Sigmoid colon (tissue), 7 donors: ENCODE measurements around the gene EPHB1. TPM values are rescaled to one million over a fixed set of nuclear protein-coding genes. Genes with fewer than 3 reads are reported as not detected.
"Not testable (repeated sequence)": the region's sequence is repeated elsewhere in the genome, so short reads cannot be mapped to it uniquely, and the experiment has no call there.

Experiments
- DNase-seq: peaks from one replicate; pipeline ENCODE4 v3.0.0-alpha.2; 2019
- H3K27ac ChIP-seq, 4 donors: fragments of 200-600 bp; sonication (generic); one replicate each; pipeline ENCODE4 v1.5.1; 2016 to 2019; ENCODE audit warnings: mild to moderate bottlenecking in 1 of 4
- H3K27me3 ChIP-seq, 3 donors: fragments of 200-600 bp; sonication (generic); one replicate each; pipeline ENCODE4 v1.5.1; 2019; ENCODE audit warnings: mild to moderate bottlenecking in 1 of 3
- H3K36me3 ChIP-seq, 4 donors: fragments of 200-600 bp; sonication (generic); one replicate each; pipeline ENCODE4 v1.5.1; 2016 to 2019
- H3K4me1 ChIP-seq, 4 donors: fragments of 200-600 bp; sonication (generic); one replicate each; pipeline ENCODE4 v1.5.1; 2017 to 2019
- H3K4me3 ChIP-seq, 4 donors: fragments of 200-600 bp; sonication (generic); one replicate each; pipeline ENCODE4 v1.5.1; 2017 to 2019; ENCODE audit warnings: mild to moderate bottlenecking in 2 of 4, moderate library complexity in 1 of 4
- H3K9me3 ChIP-seq, 4 donors: fragments of 200-600 bp in 3 of 4; sonication (generic) in 3 of 4; one replicate each; pipeline versions ENCODE4 v1.5.1 to v1.6.1; 2013 to 2019
- EP300 ChIP-seq, 4 donors: sonication (generic); formaldehyde crosslinking; IDR thresholded peaks; one replicate each; pipeline ENCODE4 v1.6.1; 2017; ENCODE audit warnings: antibody characterized with exemption in 4 of 4
- POLR2A ChIP-seq, 2 donors: fragments of 450-650 bp; IDR thresholded peaks; one replicate each; pipeline ENCODE4 v1.6.1; 2016; ENCODE audit warnings: antibody characterized with exemption in 2 of 2, mild to moderate bottlenecking in 2 of 2, moderate library complexity in 2 of 2
- POLR2AphosphoS5 ChIP-seq, 4 donors: sonication (generic); formaldehyde crosslinking; IDR thresholded peaks; one replicate each; pipeline ENCODE4 v1.6.1; 2017; ENCODE audit warnings: antibody characterized with exemption in 4 of 4
- WGBS, 2 donors: extraction: QIAGEN DNeasy Blood & Tissue Kit; methylation state at CpG; one replicate each; pipeline ENCODE4 v1.1.7; 2013; 5-methylcytosine and 5-hydroxymethylcytosine counted together
- intact Hi-C: fragments of 100-400 bp; cut with DNase I; formaldehyde crosslinking; loops from one replicate; pipeline ENCODE4 v1.15.1; 2023
- polyA plus RNA-seq, 3 donors: library from polyadenylated mRNA; stranded (reverse); fragments of 200-250 nt; gene quantifications; one replicate each; pipeline ENCODE4 v1.2.3, GENCODE V29; 2013
- total RNA-seq, 4 donors: library from RNA; depleted of rRNA; stranded (reverse); fragments of >200 nt; gene quantifications; one replicate each; pipeline ENCODE4 v1.1.0, GENCODE V29; 2016
- TF ChIP-seq, protein P1 (sequence below), 4 experiments: fragments of 450-650 bp in 3 of 4; fragments of 200-600 bp in 1 of 4; IDR thresholded peaks; one replicate each; pipeline ENCODE4 v1.5.1; 2016 to 2019; ENCODE audit warnings: antibody characterized with exemption in 4 of 4, mild to moderate bottlenecking in 3 of 4, moderate library complexity in 2 of 4
- donor health status: healthy with polysubstance abuse.
- donor health status: Bipolar disorder and iron deficiency.
- donor health status: healthy.

The EPHB1 gene
- total and polyA plus RNA-seq, 7 donors = 0.29 to 17.3 (median 3.6) TPM; not detected in 2

DNA sequence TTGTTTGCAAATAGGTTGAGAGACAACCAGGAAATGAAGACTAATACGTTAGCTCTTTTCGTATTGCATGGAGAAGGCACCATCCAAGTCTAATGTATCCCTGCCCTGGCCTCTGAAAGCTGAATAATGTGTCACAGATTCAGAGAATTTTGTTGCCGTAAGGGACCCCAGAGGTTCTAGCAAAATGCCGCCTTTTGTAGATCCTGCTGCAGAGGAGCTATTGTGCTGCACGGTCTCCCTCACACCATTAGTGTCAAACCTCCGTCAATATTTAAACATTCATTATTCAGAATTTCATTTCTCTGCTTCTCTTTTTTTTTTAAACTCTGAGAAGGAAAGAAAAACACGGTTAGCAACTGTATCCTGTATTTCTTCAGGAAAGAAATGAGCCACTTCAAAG lies 238.7 kb downstream of the EPHB1 start:
- no peaks in the 10 kb centered on the region for H3K4me1 ChIP-seq

DNA sequence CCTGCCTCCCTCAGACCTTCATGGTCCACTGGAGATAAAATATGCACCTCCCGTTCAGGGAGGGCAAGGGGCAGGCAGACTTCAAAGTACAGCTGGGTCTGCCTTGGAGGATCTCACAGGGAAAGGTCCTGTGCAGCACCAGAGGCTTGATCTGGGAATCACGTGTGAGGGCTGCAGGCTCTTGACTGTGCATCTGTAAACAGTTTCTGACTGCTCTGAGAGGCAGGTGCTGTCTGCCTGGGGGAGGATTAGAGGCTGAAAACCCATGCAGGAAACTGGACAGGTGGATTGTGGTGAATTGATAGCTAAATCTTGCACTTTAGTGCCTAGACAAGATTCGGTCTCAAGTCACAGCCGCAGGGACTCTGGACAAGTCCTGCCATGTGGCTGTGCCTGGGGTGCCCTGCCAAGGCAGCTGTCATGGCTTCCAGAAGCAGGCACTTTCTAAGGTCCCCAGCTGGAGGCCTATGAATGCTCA lies 239.3 kb downstream of the EPHB1 start:
- Histone ChIP-seq H3K36me3 (no peaks in the 10 kb centered on the region), H3K9me3 (no peaks in the 10 kb centered on the region), H3K27ac (no peak overlapping the region), H3K4me1 (no peaks in the 10 kb centered on the region), H3K27me3 (no peaks in the 10 kb centered on the region), H3K4me3 (no peak overlapping the region)
- intact Hi-C loops = no loop called here
- DNase-seq = no peak
- TF ChIP-seq POLR2A (IDR thresholded peaks at IDR 0.05) = no peak
- TF ChIP-seq POLR2AphosphoS5 (IDR thresholded peaks at IDR 0.05) = no peak
- no peak for TF ChIP-seq EP300 (IDR thresholded peaks at IDR 0.05)
- TF ChIP-seq, protein P1, sequence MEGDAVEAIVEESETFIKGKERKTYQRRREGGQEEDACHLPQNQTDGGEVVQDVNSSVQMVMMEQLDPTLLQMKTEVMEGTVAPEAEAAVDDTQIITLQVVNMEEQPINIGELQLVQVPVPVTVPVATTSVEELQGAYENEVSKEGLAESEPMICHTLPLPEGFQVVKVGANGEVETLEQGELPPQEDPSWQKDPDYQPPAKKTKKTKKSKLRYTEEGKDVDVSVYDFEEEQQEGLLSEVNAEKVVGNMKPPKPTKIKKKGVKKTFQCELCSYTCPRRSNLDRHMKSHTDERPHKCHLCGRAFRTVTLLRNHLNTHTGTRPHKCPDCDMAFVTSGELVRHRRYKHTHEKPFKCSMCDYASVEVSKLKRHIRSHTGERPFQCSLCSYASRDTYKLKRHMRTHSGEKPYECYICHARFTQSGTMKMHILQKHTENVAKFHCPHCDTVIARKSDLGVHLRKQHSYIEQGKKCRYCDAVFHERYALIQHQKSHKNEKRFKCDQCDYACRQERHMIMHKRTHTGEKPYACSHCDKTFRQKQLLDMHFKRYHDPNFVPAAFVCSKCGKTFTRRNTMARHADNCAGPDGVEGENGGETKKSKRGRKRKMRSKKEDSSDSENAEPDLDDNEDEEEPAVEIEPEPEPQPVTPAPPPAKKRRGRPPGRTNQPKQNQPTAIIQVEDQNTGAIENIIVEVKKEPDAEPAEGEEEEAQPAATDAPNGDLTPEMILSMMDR (IDR thresholded peaks at IDR 0.05) = no peak
- WGBS, 2 donors = 43 to 59% methylated on average over 4 of the region's 4 CpGs

More for the DNA sequence above, 238.7 kb downstream of the EPHB1 start:
- H3K36me3 ChIP-seq = no peaks in the 10 kb centered on the region
- TF ChIP-seq POLR2AphosphoS5 (IDR thresholded peaks at IDR 0.05) (no peak), EP300 (IDR thresholded peaks at IDR 0.05) (no peak), POLR2A (IDR thresholded peaks at IDR 0.05) (no peak)
- TF ChIP-seq, protein P1 (IDR thresholded peaks at IDR 0.05) = no peak
- intact Hi-C loops = no loop called here
- no peaks in the 10 kb centered on the region for H3K9me3 ChIP-seq
- no peak for DNase-seq
- WGBS, 2 donors = 77 to 79% methylated on average over 7 of the region's 7 CpGs
- H3K4me3 ChIP-seq = no peak overlapping the region
- H3K27me3 ChIP-seq = no peaks in the 10 kb centered on the region
- H3K27ac ChIP-seq = no peak overlapping the region

DNA sequence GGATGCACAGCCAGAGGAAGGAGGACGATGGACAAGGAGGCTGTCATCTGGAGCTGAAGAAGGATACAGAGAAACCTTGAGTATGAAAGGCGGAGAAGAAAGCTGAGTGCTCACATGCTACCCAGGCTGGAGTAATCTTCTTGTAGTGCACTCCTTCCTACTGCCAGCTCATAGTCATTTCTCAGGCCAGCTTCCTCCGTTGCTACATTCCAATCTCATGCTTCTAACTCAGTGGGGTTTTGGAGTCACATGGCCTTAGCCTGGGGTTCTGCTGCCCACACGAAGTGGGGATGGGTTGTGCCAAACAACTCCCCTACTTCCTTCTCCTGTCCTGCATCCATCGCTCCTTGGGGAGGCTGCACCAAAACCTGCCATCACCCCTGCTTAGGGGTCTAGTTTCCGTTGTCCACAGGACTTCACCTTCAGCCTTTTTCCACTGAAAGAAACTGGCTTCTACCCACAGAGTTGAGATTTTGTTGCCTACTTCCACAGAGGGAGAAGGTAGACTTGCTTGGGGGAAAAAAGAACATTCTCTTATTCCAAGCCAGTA lies 239.9 kb downstream of the EPHB1 start:
- Histone ChIP-seq H3K27me3 (no peaks in the 10 kb centered on the region), H3K4me1 (no peaks in the 10 kb centered on the region), H3K27ac (no peak overlapping the region), H3K4me3 (no peak overlapping the region), H3K9me3 (no peaks in the 10 kb centered on the region), H3K36me3 (no peaks in the 10 kb centered on the region)
- no peak for TF ChIP-seq POLR2AphosphoS5 (IDR thresholded peaks at IDR 0.05)
- no peak for TF ChIP-seq EP300 (IDR thresholded peaks at IDR 0.05)
- TF ChIP-seq, protein P1 (IDR thresholded peaks at IDR 0.05) = no peak
- TF ChIP-seq POLR2A (IDR thresholded peaks at IDR 0.05) = no peak
- DNase-seq = no peak
- 83 to 84% methylated on average over 6 of the region's 6 CpGs for WGBS, 2 donors
- intact Hi-C loops = no loop called here

DNA sequence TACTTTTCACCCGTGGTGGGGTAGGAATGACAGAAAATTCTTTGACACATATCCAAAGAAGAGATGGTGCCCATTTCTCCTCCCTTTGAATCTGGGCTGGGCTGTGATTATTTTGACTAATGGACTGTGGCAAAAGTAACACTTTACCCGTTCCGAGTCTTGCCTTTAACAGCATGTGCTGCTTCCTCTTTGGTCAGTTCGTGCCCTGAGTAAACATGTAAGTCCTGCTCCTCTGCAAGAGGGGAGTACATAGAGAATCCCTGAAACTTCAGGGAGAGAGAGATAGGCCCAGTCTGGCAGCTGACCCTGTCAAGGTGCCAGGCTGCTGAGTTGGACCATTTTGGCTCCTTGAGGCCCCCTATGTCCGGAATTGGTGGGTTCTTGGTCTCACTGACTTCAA lies 243.1 kb downstream of the EPHB1 start:
- Histone ChIP-seq H3K9me3 (no peaks in the 10 kb centered on the region), H3K36me3 (no peaks in the 10 kb centered on the region), H3K27me3 (no peaks in the 10 kb centered on the region), H3K4me3 (no peak overlapping the region), H3K27ac (no peak overlapping the region), H3K4me1 (no peaks in the 10 kb centered on the region)
- WGBS, 2 donors = 45 to 68% methylated on average over 5 of the region's 5 CpGs
- TF ChIP-seq POLR2AphosphoS5 (IDR thresholded peaks at IDR 0.05) (no peak), POLR2A (IDR thresholded peaks at IDR 0.05) (no peak), EP300 (IDR thresholded peaks at IDR 0.05) (no peak)
- TF ChIP-seq, protein P1 (IDR thresholded peaks at IDR 0.05) = no peak
- intact Hi-C loops = no loop called here
- DNase-seq = no peak

DNA sequence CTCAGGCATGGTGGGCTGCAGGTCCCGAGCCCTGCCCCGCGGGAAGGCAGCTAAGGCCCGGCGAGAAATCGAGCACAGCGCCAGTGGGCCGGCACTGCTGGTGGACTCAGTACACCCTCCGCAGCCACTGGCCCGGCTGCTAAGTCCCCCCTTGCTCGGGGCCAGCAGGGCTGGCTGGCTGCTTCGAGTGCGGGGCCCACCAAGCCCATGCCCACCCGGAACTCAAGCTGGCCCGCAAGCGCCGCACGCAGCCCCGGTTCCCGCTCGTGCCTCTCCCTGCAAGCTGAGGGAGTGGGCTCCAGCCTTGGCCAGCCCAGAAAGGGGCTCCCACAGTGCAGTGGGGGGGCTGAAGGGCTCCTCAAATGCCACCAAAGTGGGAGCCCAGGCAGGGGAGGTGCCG lies 244.5 kb downstream of the EPHB1 start:
- H3K36me3 ChIP-seq, H3K9me3 ChIP-seq, H3K4me3 ChIP-seq, H3K27ac ChIP-seq, H3K4me1 ChIP-seq, intact Hi-C loops, H3K27me3 ChIP-seq, DNase-seq: not testable (repeated sequence)
- WGBS, 2 donors = 96 to 97% methylated on average over 22 of the region's 22 CpGs
